Measurements from ENCODE around the gene TBC1D1.
A peak's percentile ranks its signal among the peaks of the same experiment; 100 is the strongest.

The TBC1D1 gene

DNA sequence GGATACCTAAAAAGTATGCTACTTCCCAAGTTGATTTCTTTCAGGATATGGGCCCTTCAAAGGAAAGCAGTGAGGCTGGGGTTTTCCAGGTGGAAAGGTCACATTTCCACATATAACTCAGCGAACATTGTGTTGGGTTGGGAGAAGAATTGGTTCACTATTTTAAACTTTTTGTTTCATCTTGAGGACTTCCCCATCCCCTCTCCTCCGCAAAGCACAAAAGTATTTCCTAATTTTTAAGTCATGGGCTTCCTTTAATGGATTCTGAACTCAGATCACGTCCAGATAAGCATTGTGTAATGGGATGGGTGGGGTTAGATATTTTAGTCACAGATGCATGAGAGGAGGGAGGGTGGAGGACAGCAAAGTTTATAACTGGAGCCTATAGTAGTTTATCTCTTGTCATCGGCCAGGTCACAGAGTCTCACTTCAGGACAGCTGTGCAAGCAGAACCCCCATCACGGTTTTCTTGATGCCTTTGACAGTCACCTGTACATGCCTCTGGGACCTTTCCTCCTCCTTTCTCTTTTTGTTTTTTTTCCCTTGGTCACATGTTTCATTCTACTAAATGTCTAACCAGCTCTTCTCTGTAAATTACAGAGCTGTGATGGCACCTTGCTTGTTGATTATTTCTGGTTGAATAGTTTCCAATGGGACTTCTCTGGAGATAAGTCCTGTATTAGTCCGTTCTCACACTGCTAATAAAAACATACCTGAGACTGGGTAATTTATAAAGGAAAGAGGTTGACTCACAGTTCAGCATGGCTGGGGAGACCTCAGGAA lies 184.7 kb downstream of the TBC1D1 start:
- DNase-seq, result peak in 1 of 58 donors; percentile 19

DNA sequence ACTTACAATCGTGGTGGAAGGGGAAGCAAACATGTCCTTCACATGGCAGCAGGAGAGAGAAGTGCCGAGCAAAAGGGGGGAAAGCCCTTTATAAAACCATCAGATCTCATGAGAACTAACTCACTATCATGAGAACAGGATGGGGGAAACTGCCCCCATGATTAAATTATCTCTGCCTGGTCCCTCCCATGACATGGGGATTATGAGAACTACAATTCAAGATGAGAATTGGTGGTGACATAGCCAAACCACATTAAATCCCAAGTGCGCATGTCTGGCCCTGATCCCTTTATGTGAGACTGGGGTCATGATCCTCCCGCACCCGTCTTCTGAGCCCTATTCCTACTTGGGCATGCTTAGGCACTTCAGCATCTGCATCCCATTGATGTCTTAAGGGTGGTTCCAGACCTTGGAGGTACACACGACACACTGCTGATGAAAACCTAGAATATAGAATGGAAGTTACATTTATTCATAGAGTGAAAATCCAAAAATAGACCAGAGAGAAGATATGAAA lies 185.3 kb downstream of the TBC1D1 start:
- DNase-seq, result no peak

DNA sequence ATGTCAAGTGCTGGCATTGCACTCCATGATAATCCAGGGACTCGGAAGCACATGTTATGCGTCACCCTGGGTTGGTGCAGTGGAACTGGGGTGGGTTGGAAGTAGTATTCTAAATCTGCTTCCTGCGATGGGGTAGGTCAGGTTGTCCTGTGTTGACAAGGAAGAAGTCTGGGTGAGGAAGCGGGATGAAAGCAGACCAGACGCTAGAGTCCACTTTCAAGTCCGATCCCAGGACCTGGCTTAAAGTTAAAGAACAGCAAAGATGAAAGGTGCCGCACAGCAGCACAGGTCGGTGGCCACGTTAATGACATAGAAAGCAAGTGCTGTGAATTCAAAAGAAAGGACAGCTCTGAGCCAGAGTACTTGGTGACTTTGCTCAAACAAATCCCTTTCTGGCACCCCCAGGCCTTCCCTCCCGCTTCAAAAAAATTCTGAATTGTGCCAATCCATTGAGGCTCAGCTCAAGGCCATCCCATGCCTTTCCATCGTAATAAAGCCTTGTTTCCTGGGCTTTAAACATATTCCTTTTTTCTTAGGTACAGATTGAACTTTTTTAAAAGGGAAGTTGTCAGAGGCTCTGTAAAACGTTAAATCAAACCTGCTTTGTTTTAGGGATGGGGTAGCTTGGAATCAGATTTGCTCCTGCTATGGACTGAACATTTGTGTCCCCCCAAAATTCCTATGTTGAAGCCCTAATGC lies 187.1 kb downstream of the TBC1D1 start:
- DNase-seq, result no peak

DNA sequence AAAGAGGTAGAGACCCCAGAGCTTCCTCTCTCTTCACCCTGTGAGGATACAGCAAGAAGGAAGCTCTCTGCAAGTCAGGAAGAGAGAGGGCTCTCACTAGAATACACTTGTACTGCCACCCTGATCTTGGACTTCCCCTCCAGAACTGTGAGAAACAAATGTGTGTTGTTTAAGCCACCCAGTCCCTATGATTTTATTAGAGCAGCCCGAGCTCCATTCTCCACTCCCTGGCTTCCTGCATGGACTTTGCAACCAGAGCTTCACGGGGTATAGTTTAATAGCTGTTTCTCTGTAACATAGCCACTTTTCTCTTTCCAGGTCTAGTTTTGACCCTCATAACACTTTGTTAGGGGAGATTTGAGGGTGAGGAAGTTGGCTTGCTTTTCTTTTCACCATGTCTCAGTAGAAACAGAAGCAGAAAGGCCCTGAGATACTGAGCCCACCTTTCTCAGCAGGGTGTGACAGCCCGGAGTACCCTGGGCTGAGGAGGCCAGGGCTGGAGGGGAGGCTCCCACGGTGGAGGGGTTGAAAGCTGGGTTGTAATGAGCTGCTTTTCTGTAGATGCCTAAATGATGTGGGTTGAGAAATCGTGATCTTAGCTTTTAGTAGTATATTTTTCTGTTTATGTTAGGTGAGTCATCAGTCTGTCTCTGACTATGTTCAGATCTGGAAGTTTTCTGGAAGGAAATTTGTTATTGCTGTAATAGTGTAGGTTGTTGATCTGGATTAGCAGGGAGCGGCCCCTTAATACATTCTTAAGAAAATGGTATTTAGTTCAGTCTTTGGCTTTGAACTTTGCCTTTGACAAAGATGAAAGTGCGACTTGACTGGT lies 187.9 kb downstream of the TBC1D1 start:
- no peak for DNase-seq

DNA sequence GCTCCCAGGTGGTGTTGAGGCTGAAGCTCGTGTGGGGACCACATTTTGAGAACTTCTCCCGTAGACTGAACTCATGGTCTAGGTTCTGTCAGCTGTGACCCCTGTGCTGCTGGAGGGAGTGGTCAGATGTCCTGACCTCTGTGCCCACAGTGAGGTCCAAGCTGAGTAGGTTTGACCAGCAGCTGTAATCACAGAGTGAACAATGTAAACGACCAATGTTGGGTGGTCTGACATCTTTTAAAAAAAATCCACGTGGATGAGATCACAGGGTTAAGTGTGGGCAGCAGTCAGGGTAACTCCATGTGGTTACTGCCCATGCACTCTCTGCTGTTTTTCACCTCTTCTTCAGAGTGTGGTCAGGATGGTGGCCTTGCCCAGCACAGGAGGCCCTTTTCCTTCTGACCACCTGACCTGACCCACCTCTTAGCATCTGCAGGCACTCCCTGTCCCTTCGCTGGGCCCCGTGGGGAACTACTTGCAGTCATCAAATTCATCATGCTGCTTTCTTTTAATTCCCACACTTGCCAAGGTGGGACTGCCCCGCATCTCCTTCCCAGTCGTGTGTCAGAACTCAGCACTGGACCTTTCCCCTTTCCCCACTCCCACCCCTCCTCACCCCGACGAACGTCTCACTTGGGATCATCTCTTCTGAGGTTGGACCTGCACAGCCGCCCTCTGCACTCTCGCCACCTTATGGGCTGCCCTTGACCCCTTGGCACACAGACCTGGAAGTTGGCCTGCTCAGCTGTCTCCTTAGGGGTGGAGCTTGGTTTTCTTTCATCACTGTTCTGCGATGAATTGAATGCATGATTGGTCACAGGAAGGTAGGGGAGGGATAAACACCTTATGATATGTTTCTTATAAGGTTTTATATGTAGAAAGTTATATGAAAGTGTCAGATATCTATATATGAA lies 189.4 kb downstream of the TBC1D1 start:
- no peak for DNase-seq

DNA sequence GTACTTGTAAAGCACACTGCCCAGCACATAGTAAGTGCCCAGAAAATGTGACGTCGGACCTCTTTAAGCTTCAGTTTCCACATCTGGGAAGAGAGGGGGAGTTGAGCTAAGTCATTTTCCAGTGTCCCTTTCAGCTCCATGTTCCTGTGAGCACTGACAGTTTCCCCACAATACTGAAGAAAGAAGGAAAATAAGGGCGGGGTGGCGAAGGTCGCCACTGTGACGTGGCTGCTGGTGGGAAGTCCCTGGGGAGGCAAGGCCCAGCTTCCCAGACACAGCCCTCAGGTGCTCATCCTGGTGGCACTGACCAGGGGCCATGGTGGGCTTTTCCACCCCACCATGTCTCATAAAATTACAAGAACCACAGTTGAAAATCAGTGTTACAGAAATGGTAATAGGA lies 191.1 kb downstream of the TBC1D1 start:
- no peak for DNase-seq

DNA sequence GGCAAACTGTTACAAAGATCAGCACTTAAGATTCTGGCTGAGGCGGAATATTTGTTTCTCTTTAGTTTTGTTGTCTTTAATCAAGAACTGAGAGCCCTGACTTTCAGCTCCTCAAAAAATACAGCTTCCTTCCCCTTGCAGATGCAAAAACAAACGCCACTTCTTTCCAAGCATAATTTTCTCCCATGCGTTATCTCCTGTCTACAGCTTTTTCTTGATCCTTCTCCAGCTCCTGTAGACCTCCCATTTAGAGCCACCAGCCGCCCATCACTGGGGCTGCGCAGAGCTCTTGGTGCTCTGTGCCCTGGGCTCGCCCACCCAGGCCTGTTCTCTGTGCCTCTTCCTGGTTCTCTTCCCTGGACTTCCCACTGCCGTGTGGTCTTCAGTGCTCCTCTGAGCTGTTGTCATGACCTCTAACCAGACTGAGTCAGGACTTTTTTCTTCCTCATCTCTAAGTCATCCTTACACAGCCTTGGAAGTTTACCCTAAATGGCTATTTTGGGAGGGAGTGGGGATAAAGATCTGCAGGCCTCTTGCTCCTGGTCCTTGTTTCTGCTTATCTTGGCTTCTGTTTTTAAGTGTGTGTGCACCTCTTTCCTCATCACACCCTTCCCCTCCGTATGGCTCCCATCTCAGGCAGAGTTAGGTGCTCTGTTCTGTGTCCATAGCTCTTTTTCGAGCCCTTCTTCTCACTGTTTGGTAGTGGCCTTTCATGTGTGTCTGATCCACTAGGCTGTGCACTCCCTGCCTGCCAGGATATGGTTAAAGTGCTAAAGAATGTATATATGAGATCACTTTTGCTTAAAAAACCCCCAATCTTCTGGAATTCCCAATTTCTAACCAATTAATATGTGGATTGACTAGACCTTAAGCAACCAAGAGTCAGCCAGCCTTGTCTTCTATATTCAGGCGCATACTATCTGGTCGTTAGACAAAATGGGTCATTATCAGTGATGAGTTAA lies 191.8 kb downstream of the TBC1D1 start:
- no peak for DNase-seq

DNA sequence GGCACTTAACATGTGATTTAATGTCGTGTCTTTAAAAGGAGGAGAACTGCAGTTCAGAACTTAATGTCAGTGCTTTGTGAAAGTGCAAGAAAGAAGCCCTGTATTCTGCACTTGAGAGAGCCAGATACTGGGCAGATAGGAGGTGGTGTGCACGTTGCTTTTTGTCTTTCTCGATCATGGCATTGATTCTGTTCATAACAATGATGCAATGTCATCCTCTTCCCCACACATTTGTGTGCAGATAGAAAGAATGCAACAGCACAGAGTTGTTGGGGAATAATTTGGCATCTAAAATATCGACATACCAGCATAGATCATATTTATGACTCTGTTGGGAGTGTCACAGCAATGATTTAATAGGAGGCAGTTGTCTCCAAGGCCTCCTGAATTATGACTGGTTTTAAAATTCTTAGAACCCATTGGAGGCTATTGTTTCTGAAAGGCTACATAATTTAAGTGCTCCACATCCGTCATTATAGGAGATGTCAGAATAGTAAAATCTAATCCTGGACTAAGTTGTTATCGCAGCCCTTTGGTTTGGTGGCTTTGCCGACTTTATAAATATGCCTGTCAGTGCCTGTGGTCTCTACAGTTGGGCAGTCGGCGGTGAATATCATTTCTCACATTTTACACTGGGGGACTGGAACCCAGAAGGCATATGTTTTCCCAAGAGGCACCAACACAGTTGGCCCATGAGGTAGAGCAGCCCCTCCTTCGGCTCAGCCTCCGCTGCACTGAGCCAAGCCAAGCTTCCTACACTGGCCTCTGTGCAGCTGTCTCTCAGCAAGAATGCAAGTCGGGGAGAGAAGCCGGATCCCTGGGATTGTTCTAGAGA lies 194.2 kb downstream of the TBC1D1 start:
- DNase-seq, result no peak

DNA sequence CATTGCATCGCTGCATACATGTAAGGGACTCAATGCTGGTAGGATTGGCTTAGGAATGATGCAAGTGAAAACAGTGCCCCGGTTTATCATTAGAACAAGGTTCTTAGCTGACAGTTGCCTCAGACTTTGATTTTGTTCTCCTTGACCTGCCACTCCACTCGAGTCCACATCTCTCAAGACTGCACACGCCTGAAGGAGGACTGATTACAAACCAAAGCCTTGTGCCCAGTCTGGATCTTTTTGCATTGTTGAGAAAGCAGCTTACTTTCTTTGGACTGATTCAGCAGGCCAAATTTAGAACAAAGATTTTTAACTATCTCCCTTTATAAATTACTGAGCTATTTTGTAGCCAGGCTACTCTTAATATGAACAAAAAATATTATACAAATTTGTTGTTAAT lies 194.9 kb downstream of the TBC1D1 start:
- no peak for DNase-seq

DNA sequence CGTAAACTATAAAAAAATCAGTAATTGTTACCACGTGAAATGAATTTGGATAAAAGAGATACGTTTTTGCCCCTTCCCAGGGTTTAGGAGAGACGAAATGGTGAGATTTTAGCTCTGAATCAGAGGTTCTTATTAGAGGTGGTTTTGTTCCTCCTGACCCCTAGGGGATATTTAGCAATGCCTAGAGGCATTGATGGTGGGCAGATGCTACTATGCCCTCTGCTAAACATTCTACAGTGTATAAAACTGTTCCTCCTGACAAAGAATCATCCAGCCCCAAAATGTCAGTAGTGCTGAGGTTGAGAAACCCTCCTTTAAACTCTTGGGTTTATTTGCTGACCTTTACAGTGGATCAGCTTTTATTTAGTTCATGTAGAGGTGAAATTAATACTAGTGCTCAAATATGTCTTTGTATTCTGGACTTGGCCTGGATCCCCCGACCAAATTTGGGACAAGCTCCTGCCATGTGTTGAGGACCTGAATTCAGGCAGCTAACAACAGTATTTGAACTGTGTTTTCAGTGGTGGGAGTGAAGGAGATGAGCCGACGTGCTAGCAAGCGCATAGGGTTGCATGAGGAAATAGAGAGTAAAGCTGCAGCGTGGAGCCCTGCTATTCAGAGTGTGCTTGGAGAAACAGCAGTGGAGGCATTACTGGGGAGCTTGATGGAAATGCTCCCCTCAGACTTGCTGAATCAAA lies 195.4 kb downstream of the TBC1D1 start:
- DNase-seq, result no peak

DNA sequence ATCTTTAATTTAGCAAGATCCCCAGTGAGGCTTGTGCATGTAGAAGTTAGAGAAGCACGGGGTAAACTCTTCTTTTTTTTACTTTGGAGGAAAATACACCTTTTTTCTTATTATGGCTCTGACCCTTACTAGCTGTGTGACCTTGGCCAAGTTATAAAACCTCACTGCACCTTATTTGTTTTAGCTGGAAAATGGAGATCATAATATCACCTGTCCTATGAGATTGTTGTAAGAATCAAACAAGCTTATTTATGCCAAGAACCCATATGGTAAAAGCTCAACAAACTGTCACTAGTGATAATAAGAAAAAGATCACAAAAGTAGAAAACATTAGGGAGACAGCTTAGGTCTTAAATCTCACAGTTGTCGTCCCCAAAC lies 196.0 kb downstream of the TBC1D1 start:
- DNase-seq, result no peak

DNA sequence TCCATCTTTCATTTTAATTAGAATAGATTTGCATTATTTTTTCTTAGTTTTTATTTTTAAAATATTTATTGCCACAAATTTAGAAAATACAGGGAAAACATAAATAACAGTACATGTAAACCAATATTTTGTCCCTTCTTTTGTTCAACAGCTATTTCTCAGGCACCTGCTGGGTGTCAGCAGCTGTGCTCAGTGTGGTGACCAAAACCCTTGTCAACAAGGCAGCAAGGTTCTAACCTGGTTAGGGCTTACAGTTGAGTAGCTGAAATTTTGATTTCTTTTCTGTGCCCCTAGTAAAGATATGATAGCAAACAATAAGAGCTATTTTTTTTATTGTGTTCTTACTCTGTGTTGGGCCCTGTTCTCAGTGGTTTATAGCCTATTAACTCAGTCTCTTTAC lies 197.4 kb downstream of the TBC1D1 start:
- DNase-seq, result no peak

DNA sequence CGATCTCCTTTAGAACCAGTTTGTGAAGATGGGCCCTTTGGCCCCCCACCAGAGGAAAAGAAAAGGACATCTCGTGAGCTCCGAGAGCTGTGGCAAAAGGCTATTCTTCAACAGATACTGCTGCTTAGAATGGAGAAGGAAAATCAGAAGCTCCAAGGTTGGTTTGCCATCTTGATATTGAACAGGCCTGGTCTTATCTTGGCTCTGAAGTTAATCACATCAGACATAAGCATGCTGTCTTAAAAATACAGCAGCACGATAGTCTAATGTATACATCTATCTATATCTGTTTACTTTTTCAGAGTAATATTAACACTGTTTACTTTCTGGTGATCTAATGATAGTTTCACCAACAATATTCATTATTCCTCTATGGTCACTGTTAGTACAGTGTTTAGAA lies 199.1 kb downstream of the TBC1D1 start:
- DNase-seq, result no peak

DNA sequence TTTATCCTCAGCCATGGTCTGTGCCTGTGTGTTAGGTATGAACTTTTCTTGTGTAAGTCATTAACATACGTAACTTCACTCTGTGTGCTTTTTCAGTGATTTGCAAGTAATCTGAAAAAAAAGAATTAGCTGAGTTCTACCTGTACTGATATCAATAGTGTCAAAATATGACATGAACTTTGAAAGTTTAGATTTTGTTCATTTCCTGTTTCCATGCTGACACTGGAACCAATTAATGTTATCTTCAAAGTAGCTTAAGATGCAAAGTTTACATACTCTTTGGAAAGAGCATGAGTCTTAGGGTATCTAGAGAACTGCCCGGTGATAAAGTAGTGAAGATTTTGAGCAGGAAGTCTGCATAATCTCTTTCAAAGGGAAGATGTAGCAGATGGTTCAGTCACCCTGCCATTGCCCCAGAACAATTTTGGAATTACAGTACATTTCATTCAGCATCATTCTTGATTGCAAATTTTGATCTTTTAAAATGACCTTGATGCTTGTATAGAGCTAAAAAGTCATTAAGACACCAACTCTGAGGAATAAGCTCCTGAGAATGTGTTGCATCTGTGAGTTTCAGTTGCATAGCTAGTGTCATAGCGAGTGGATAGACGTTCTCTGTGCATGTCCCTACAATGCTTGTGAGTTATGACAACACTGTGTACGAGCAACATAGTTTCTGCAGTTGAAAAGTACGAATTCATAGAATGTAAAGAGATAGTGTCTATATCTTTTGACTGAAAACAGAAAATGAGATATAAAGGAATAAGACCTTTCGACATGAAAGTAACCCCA lies 199.8 kb downstream of the TBC1D1 start:
- DNase-seq, result no peak

DNA sequence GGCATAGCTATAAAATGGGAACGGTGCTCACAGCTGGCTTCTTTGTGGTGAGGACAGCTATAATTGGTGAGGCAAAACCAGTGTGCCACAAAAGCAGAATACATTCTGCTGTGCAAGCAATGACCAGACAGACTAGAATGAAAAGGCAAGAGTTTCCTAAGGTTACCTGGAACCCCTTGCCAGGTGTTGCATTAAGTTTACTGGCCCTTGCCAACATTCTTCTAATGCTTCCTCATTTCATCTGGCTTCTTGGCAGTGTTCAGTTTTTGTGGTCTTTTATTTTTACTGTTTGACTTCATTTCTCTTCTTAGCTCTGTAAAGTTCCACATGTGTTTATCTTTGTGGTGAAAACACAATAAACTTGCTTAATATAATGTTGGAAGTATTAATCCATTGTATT lies 200.8 kb downstream of the TBC1D1 start:
- no peak for DNase-seq

DNA sequence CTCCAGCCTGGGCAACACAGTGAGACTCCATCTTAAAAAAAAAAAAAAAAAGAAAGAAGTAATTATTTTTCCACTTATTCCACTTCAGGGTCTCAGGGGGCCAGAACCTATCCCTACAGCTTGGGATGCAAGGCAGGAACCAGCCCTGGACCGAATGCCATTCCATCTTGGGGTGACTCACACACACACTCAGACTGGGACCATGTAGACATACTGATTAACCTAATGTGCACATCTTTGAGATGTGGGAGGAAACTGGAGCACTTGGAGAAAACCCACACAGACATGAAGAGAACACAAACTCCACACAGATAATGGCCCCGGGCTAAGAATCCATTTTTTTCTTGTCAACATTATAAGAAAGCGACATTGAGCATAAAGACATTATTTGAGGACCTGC lies 201.8 kb downstream of the TBC1D1 start:
- DNase-seq, result no peak

DNA sequence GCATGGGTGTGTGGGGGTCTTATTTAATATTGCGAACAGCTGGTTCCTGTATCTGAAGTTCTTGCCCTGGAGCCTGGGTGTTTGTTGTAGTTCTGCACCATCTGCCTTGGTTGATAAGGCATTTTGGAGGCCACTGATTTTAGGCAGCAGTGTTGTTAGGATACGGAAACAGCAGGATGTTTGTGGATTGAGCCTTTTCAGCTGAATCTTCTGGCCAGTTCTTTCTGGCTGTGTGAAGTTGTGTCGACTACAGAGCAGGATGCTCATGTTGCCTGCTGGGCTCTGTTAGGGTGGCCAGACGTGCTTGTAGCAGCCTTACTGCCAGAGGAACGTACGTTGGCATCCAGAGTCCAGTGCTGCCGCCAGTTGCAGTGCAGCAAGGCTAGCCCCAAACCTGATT lies 203.5 kb downstream of the TBC1D1 start:
- DNase-seq, result no peak
